ENCODE measurements around the gene ADM2.

Gene ADM2

DNA sequence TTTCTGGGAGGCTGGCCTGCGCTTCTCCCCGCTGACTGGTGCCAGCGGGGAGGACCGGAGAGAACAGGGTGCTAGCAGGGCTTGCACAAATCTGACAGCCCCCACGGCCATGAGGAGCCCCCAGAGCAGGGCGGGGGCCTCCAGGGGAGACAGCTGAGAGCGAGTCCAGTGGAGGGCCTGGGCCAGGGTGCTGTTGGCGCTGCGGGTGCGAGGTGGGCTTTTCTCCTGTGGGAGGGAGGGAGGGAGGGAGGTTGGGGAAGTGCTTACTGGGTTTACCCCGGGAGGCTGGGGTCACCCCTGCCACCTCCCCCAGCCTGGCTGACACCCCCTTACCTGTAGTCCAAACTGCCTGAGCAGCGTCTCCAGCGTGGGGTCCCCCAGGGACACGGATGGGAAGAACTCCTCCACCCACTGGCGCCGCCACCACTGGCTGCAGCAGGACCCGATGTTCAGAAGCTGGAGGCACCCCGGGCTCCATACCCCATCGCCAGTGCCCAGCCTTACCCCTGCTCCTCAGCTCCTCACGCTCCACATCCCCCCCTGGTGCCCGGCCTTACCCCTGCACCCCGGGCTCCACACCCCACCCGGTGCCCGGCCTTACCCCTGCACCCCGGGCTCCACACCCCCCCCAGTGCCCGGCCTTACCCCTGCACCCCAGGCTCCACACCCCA, 22.3 kb downstream of the ADM2 start:
- H3K36me3 Mint-ChIP-seq (ENCODE audit: low read depth), result no peaks in the 10 kb centered on the region
- H3K9me3 Mint-ChIP-seq, result no peaks in the 10 kb centered on the region
- TF ChIP-seq, protein P1, sequence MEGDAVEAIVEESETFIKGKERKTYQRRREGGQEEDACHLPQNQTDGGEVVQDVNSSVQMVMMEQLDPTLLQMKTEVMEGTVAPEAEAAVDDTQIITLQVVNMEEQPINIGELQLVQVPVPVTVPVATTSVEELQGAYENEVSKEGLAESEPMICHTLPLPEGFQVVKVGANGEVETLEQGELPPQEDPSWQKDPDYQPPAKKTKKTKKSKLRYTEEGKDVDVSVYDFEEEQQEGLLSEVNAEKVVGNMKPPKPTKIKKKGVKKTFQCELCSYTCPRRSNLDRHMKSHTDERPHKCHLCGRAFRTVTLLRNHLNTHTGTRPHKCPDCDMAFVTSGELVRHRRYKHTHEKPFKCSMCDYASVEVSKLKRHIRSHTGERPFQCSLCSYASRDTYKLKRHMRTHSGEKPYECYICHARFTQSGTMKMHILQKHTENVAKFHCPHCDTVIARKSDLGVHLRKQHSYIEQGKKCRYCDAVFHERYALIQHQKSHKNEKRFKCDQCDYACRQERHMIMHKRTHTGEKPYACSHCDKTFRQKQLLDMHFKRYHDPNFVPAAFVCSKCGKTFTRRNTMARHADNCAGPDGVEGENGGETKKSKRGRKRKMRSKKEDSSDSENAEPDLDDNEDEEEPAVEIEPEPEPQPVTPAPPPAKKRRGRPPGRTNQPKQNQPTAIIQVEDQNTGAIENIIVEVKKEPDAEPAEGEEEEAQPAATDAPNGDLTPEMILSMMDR (IDR thresholded peaks at IDR 0.05; ENCODE audit: unreplicated experiment in 3 of 3), result no peak
- H3K27ac Mint-ChIP-seq, result no peak overlapping the region
- H3K4me1 Mint-ChIP-seq, result peaks cover 1% of the 10 kb centered on the region
- H3K4me3 Mint-ChIP-seq, result no peak overlapping the region
- no peaks in the 10 kb centered on the region for H3K27me3 Mint-ChIP-seq (ENCODE audit: low read depth)

DNA sequence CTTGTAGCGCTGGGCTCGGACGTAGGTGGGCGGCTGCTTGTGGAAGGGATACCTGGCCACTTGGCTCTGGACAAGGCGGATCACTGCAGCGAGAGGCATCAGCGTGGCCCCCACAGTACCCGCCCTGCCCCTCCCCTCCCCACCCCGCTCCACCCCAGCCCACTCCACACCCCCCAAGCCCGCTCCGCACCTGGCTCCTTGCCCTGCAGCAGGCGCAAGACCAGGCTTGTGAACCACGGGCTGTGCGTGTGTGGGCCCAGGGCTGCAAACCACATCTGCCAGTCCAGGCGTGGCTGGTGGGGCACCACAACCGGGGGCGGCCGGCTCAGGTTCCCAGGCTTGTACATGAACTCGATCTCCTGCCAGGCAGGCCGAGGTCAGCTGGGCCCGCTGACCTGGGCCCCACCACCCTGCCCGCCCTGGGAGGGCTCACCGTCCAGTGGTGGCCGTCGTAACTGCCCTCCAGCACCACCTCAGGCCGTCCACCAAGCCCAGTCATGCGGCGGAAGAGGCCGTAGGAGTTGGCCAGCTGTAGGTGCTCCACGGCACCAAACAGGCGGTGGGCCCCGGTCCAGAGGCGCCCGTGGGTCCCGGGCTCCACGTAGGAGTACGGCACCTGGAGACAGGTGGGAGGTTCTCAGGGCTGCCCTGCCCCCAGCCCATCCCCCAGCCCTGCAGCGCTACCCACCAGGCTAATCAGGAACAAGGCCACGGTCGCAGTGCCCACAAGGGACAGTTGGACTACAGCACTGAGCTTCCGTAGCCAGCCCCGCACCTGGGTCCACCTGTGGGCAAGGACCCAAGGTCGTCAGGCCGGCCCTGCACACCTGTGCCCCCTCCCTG, 23.2 kb downstream of the ADM2 start:
- no peaks in the 10 kb centered on the region for H3K9me3 Mint-ChIP-seq
- H3K27me3 Mint-ChIP-seq (ENCODE audit: low read depth), result no peaks in the 10 kb centered on the region
- no peaks in the 10 kb centered on the region for H3K36me3 Mint-ChIP-seq (ENCODE audit: low read depth)
- no peak overlapping the region for H3K4me3 Mint-ChIP-seq
- no peak overlapping the region for H3K27ac Mint-ChIP-seq
- peaks cover 11% of the 10 kb centered on the region for H3K4me1 Mint-ChIP-seq
- TF ChIP-seq, protein P1 (IDR thresholded peaks at IDR 0.05; ENCODE audit: unreplicated experiment in 3 of 3), result no peak

DNA sequence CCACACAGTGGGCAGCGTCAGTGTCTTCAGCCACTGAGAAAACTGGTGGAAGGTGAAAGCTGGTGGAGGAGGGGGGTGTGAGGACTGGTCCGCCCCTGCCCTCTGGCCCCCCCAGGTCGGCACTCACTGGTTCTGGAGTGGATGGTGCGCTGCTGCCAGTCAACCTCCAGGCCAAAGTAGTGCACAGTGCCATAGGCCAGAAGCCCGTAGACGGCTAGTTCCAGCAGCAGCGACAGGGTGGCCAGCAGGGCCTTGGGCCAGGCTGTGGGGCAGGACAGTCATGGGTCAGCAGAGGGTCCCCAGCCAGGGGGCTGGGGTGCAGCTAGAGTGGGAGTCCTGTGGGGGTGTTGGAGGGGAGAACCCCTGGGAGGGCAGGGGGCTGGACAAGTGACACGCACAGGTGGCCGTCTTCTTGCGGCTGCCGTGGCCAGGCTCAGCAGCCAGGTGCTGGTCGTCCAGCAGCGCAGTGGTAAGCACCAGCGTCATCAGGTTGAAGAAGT, 24.0 kb downstream of the ADM2 start:
- Mint-ChIP-seq H3K4me1 (peaks cover 12% of the 10 kb centered on the region), H3K27ac (no peak overlapping the region), H3K27me3 (ENCODE audit: low read depth) (no peaks in the 10 kb centered on the region), H3K36me3 (ENCODE audit: low read depth) (no peaks in the 10 kb centered on the region), H3K4me3 (peak overlapping the region in 2 of 3 experiments; percentile 21 to 41), H3K9me3 (no peaks in the 10 kb centered on the region)
- TF ChIP-seq, protein P1 (IDR thresholded peaks at IDR 0.05; ENCODE audit: unreplicated experiment in 3 of 3), result no peak

DNA sequence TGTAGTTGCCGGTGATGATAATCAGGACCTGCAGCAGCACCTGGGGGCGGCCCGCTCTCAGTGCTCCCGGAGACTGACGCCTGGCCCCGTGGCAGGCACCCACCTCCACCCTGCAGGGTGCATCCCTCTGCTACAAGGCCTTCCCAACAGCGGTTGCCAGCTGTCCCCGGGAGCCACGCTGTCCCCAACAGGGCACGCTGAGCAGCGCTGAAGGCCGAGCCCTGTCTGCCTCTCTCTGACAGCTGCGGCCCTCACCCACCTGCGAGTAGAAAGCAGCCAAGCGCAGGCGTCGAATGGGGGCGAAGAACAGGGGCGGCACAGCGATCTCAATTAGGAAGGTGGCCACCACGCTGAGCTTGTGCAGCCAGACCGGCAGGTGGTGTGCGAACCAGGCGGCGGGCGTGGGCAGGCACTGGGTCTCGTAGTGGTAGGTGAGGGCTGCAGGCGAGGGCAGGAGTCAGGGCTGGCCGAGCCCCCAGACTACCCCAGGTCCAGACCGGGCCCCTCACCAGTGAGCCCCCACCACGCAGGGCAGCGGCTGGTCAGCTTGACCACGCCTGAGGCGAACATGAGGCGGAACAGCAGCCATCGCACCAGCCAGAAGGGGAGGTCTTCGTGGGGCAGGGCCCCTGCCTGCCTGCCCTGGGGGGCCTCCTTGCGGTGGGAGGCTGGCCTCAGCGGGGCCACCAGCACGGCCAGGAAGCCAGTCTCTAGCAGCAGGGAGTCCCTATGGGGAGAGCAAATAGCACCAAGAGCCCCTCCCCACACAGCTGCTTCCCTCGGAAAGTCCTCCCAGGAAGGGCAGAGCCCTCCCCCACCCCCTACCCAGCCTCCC, 24.6 kb downstream of the ADM2 start:
- no peaks in the 10 kb centered on the region for H3K27me3 Mint-ChIP-seq (ENCODE audit: low read depth)
- peak overlapping the region; percentile 93 to 97 (median 94) for H3K4me3 Mint-ChIP-seq
- TF ChIP-seq, protein P1 (IDR thresholded peaks at IDR 0.05; ENCODE audit: unreplicated experiment in 3 of 3), result no peak
- H3K9me3 Mint-ChIP-seq, result no peaks in the 10 kb centered on the region
- no peak overlapping the region for H3K27ac Mint-ChIP-seq
- H3K36me3 Mint-ChIP-seq (ENCODE audit: low read depth), result no peaks in the 10 kb centered on the region
- peaks cover 12% of the 10 kb centered on the region for H3K4me1 Mint-ChIP-seq

DNA sequence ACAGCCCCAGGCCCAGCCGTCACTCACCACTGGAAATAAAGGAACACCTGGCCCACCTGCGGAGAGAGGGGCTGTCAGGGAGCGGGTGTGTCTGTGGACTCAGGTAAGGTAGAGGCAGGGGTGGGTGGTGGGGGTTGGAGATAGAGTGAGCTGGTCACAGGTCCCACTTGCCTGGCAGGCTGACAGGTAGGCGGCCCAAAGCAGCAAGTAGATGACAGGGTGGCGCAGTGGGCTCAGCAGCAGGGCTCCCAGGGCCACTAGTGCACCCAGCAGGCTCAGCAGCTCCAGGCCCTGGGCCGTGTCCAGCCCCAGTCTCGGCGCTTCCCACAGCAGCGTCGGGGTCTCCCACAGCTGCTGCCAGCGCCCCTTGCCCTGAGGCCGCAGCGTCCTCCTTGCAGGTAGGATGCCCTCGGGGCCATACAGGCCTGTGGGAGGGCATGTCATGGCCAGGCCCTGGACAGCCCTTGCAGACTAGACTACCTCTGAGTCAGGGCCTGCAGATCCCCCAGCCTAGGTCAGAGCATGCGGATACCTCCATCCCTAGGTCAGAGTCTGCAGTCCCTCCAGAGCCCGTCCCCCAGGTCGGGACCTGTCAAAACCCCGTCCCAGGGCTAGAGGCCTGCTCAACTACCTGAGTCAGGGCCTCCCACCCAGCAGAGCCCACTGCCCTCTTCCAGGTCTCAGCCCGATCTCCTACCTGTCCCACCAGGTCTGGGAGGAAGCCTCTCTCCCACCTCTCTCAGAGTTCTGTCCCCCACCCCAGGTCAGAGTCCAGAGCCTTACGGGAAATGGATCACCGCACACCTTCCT, 25.5 kb downstream of the ADM2 start:
- Mint-ChIP-seq H3K27me3 (ENCODE audit: low read depth) (no peaks in the 10 kb centered on the region), H3K4me1 (peaks cover 12% of the 10 kb centered on the region), H3K36me3 (ENCODE audit: low read depth) (no peaks in the 10 kb centered on the region), H3K4me3 (peak overlapping the region; percentile 93 to 97 (median 94)), H3K27ac (peak overlapping the region; percentile 37 to 75 (median 63)), H3K9me3 (no peaks in the 10 kb centered on the region)
- TF ChIP-seq, protein P1 (IDR thresholded peaks at IDR 0.05; ENCODE audit: unreplicated experiment in 3 of 3), result no peak

Data from nephron (organoid).